RWPE1 (cell line): ENCODE measurements around the gene TNS3.

Experiments
- CTCF ChIA-PET: fragments of 350-600 bp; sonication (Branson Sonifier 250); formaldehyde crosslinking; extraction: SDS; loops from one replicate; lab custom pipeline; 2021; lab: Yijun Ruan, JAX
- POLR2A ChIA-PET: fragments of 400-600 bp; formaldehyde crosslinking; extraction: SDS; loops from one replicate; lab custom pipeline; 2020; ENCODE audit warnings: antibody characterized with exemption; ENCODE audit not compliant: low non-redundant PET; lab: Yijun Ruan, JAX
- DNase-seq: peaks from one replicate; pipeline ENCODE4 v3.0.0; 2012; ENCODE audit warnings: low spot score
- H3K27ac ChIP-seq: fragments of 450-650 bp; 2 replicates; pipeline ENCODE4 v1.5.1; 2017
- CTCF ChIP-seq: fragments of 450-650 bp; conservative IDR thresholded peaks from 2 replicates; pipeline ENCODE4 v1.5.1; 2017; ENCODE audit warnings: low read depth, mild to moderate bottlenecking

Gene TNS3

GRCh38 chr7:47373871-47374451 is 207.9 kb downstream of the TNS3 start:
- ChIA-PET POLR2A (no interaction called here), CTCF (interaction anchor here (0.6 kb wide), 3 partner anchors 39 to 1917 kb away, joined by 3 read pairs; no protein-coding TSS in a partner anchor)
- no peak overlapping the region for H3K27ac ChIP-seq
- no peak for TF ChIP-seq CTCF
- DNase-seq = no peak

- TF ChIP-seq CTCF = no peak
- ChIA-PET CTCF (no interaction called here), POLR2A (no interaction called here)
- peak overlapping the region; percentile 57 for H3K27ac ChIP-seq
- DNase-seq = peak; percentile 80
Observed at GRCh38 chr7:47371733-47372368, 210.1 kb downstream of the TNS3 start.

GRCh38 chr7:47371317-47371716 is 210.6 kb downstream of the TNS3 start:
- TF ChIP-seq CTCF = no peak
- CTCF ChIA-PET = no interaction called here
- H3K27ac ChIP-seq = peak overlapping the region; percentile 36; the same call in 1 of the 2 replicates
- POLR2A ChIA-PET = no interaction called here
- no peak for DNase-seq

GRCh38 chr7:47370461-47371042 is 211.4 kb downstream of the TNS3 start:
- DNase-seq = no peak
- TF ChIP-seq CTCF = no peak
- H3K27ac ChIP-seq = peak overlapping the region; percentile 36
- ChIA-PET CTCF (interaction anchor here (0.7 to 1.1 kb wide), 2 partner anchors 9 to 581 kb away, joined by 3 read pairs; no protein-coding TSS in a partner anchor), POLR2A (no interaction called here)

- ChIA-PET POLR2A (no interaction called here), CTCF (interaction anchor here (0.6 kb wide), 1 partner anchor 739 kb away, joined by 3 read pairs; no protein-coding TSS in a partner anchor)
- DNase-seq = peak; percentile 22
Observed at GRCh38 chr7:47369736-47370135, 212.2 kb downstream of the TNS3 start.

More at GRCh38 chr7:47369736-47370135, 212.2 kb downstream of the TNS3 start:
- no peak overlapping the region for H3K27ac ChIP-seq
- TF ChIP-seq CTCF = no peak
